ENCODE results near the gene BTLA. TPM values are rescaled to one million over a fixed set of nuclear protein-coding genes. Genes with fewer than 3 reads are reported as not detected.

Gene BTLA
- total RNA-seq, 4 donors from 2014 or later: 0.22 to 0.57 (median 0.41) TPM; not detected in 1

GRCh38 chr3:112481302-112481721 is 18.0 kb downstream of the BTLA start:
- TF ChIP-seq, protein P1, sequence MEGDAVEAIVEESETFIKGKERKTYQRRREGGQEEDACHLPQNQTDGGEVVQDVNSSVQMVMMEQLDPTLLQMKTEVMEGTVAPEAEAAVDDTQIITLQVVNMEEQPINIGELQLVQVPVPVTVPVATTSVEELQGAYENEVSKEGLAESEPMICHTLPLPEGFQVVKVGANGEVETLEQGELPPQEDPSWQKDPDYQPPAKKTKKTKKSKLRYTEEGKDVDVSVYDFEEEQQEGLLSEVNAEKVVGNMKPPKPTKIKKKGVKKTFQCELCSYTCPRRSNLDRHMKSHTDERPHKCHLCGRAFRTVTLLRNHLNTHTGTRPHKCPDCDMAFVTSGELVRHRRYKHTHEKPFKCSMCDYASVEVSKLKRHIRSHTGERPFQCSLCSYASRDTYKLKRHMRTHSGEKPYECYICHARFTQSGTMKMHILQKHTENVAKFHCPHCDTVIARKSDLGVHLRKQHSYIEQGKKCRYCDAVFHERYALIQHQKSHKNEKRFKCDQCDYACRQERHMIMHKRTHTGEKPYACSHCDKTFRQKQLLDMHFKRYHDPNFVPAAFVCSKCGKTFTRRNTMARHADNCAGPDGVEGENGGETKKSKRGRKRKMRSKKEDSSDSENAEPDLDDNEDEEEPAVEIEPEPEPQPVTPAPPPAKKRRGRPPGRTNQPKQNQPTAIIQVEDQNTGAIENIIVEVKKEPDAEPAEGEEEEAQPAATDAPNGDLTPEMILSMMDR (IDR thresholded peaks at IDR 0.05): no peak
- TF ChIP-seq POLR2A (IDR thresholded peaks at IDR 0.05): no peak
- DNase-seq: no peak
- intact Hi-C loops (cut with DNase I): no loop called here

GRCh38 chr3:112477891-112478290 is 21.4 kb downstream of the BTLA start:
- Histone ChIP-seq H3K4me1 (peaks cover 0 to 5% (median 0%) of the 10 kb centered on the region in 3 donors), H3K36me3 (no peaks in the 10 kb centered on the region), H3K9me3 (no peaks in the 10 kb centered on the region), H3K27ac (no peak overlapping the region), H3K4me3 (no peak overlapping the region), H3K27me3 (no peaks in the 10 kb centered on the region)
- TF ChIP-seq, protein P1 (IDR thresholded peaks at IDR 0.05): no peak
- no peak for TF ChIP-seq POLR2A (IDR thresholded peaks at IDR 0.05)
- WGBS, 2 donors: 77 to 86% methylated on average over 1 of the region's 1 CpG
- no peak for DNase-seq
- intact Hi-C loops (cut with DNase I): no loop called here

More at GRCh38 chr3:112481302-112481721, 18.0 kb downstream of the BTLA start:
- Histone ChIP-seq H3K9me3 (no peaks in the 10 kb centered on the region), H3K36me3 (no peaks in the 10 kb centered on the region), H3K4me1 (peaks cover 0 to 5% (median 0%) of the 10 kb centered on the region in 3 donors), H3K4me3 (no peak overlapping the region), H3K27ac (no peak overlapping the region), H3K27me3 (peaks cover 0 to 3% (median 0%) of the 10 kb centered on the region in 4 donors)

DNA sequence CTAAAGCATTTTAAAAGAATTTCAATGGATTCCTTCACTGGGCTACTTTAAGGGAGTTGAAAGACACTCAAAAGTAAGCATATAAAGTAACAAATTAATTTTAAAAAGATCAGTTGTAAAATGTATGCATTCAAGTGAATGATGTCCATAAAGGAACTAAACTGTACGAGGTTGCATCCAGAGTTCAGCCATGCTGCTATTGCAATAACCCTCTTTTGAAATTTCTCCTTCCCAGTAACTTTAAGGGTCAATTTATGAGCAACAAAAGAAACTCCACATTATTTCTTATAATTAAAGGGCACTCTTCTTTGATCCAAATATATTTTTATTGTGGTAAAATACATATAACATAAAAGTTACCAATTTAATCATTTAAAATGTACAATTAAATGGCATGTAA is 22.9 kb downstream of the BTLA start:
- no peaks in the 10 kb centered on the region for H3K36me3 ChIP-seq
- no peak for DNase-seq
- TF ChIP-seq, protein P1 (IDR thresholded peaks at IDR 0.05): no peak
- no peak for TF ChIP-seq POLR2A (IDR thresholded peaks at IDR 0.05)
- WGBS, 2 donors: 72 to 75% methylated on average over 1 of the region's 1 CpG
- intact Hi-C loops (cut with DNase I): no loop called here
- H3K4me3 ChIP-seq: no peak overlapping the region
- no peaks in the 10 kb centered on the region for H3K27me3 ChIP-seq
- no peaks in the 10 kb centered on the region for H3K9me3 ChIP-seq
- peaks cover 0 to 2% (median 0%) of the 10 kb centered on the region in 3 donors for H3K4me1 ChIP-seq
- no peak overlapping the region for H3K27ac ChIP-seq

DNA sequence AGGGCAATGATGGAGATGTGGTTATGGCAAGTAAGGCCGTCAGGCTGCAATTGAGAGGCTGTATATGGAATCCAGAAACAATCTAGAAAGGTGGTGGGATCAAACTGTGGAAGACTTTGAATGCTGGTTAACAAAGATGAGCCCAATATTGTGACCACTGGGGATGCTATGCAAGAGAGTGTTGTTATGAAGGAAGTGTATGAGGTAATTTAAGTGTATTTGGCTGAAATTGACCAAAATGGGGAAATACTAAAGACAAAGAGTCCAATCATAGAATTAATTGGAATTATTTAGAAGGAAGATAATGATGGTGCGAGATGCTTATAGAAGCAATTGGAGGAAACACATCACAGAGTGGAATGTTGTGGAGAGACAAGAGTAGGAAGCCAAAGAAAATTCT is 24.5 kb downstream of the BTLA start:
- Histone ChIP-seq H3K4me3 (no peak overlapping the region), H3K36me3 (no peaks in the 10 kb centered on the region), H3K9me3 (no peaks in the 10 kb centered on the region), H3K27me3 (no peaks in the 10 kb centered on the region), H3K4me1 (no peaks in the 10 kb centered on the region), H3K27ac (no peak overlapping the region)
- intact Hi-C loops (cut with DNase I): no loop called here
- no peak for DNase-seq
- TF ChIP-seq, protein P1 (IDR thresholded peaks at IDR 0.05): no peak
- no peak for TF ChIP-seq POLR2A (IDR thresholded peaks at IDR 0.05)
- WGBS, 2 donors: 86 to 95% methylated on average over 2 of the region's 2 CpGs

DNA sequence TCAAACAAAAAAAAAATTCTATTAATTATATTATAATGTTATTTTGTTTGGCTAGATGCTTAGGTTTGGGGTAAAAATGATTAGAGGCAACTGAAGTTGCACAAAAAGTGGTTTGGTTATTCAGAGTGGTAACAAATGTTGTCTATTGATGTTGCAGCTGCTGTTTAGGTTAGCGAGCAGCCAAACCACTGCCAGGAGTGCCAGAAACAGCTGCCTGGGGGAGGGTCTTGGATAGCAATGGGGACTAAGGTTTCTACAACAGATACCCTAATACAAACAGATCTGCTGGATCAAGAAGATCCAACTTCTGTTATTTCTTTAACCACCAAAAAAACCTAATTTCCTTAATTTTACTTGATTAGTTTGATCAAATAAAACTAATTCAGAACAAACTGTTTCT is 26.6 kb downstream of the BTLA start:
- Histone ChIP-seq H3K36me3 (no peaks in the 10 kb centered on the region), H3K4me3 (no peak overlapping the region), H3K9me3 (no peaks in the 10 kb centered on the region), H3K27me3 (no peaks in the 10 kb centered on the region), H3K4me1 (no peaks in the 10 kb centered on the region), H3K27ac (no peak overlapping the region)
- 54 to 71% methylated on average over 1 of the region's 1 CpG for WGBS, 2 donors
- DNase-seq: no peak
- TF ChIP-seq, protein P1 (IDR thresholded peaks at IDR 0.05): no peak
- TF ChIP-seq POLR2A (IDR thresholded peaks at IDR 0.05): no peak
- intact Hi-C loops (cut with DNase I): no loop called here
